ENCODE measurements around the gene RHOT2. TPM values are rescaled to one million over a fixed set of nuclear protein-coding genes. Genes with fewer than 3 reads are reported as not detected.
A peak's percentile ranks its signal among the peaks of the same experiment; 100 is the strongest.

RHOT2 gene
- total RNA-seq, 4 donors from 2014 or later, result 38.8 to 86.9 (median 61.5) TPM

DNA sequence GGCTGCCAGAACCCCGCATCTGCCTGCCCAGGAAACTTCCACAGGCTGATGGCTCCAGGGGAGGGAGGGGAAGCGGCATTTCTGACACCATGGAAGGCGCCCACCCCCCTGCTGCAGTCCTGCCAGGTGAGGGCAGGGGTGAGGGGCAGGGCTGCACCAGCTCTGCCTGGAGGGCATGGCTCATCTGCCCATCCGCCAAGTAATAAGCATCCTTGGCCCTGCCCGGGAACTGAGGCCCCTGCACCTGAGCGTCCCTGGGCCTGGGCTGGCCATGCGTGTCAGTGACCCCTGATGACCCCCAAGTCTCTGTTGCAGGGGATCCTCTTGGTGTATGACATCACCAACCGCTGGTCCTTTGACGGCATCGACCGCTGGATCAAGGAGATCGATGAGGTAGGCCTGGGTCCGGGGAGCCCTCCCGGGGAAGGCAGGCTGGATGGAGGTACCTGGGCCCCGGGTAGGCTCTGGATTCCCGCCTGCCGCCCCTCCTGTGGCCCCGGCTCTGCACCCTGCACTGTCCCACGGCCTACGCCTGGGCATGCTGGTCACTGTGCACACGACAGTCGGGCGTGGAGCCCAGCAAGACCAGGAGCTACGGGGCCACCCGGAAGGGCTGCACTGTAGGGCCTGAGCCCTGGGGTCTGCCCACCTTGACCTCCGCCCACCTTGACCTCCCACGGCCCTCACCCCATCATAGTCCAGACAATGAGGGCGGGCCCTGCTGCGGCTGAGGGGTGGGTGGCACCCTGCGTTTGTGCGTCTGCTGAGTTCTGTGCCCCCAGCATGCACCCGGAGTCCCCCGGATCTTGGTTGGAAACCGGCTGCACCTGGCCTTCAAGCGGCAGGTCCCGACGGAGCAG is 42.6 kb upstream of the RHOT2 start:
- no peak for DNase-seq (ENCODE audit: low spot score)
- no peak for TF ChIP-seq CTCF (IDR thresholded peaks at IDR 0.05)
- no peak for ATAC-seq (ENCODE audit: low FRiP score)

DNA sequence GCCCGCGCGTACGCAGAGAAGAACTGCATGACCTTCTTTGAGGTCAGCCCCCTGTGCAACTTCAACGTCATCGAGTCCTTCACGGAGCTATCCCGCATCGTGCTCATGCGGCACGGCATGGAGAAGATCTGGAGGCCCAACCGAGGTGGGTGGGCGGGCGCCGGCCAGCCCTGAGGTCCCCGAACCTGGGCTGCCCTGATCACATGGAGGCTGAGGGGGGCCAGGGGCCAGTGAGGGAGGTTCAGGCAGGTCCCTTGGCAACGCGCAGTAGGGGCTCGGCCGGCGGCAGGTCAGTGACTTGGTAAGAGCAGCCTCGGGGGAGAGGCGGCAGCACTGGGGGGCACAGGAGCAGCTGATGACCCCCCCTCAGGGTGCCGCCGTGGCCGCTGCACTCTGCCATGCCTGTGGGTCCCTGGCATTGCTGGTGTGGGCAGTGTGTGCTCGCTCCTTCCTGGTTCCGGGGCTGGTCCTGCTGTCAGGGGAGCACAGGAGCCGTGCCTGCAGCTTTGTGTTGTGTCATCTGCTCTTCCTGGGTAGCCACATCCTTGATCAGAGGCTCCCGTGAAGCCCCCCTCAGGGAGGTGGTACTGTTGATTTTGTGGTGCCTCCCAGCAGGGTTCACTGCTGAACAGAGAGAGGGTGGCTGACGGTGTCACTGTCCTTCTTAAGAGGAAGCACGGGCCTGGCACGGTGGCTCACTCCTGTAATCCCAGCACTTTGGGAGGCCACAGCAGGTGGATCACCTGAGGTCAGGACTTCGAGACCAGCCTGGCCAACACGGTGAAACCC is 41.8 kb upstream of the RHOT2 start:
- DNase-seq (ENCODE audit: low spot score), result no peak
- no peak for ATAC-seq (ENCODE audit: low FRiP score)
- TF ChIP-seq CTCF (IDR thresholded peaks at IDR 0.05), result no peak

- ATAC-seq (ENCODE audit: low FRiP score) (peak; percentile 81), DNase-seq (ENCODE audit: low spot score) (peak; percentile 68)
- no peak for TF ChIP-seq CTCF (IDR thresholded peaks at IDR 0.05)
Measured at GRCh38 chr16:626787-627453, 41.0 kb upstream of the RHOT2 start.

GRCh38 chr16:627454-628239 is 40.3 kb upstream of the RHOT2 start:
- DNase-seq (ENCODE audit: low spot score), result peak; percentile 57
- peak; percentile 48 for ATAC-seq (ENCODE audit: low FRiP score)
- no peak for TF ChIP-seq CTCF (IDR thresholded peaks at IDR 0.05)

DNA sequence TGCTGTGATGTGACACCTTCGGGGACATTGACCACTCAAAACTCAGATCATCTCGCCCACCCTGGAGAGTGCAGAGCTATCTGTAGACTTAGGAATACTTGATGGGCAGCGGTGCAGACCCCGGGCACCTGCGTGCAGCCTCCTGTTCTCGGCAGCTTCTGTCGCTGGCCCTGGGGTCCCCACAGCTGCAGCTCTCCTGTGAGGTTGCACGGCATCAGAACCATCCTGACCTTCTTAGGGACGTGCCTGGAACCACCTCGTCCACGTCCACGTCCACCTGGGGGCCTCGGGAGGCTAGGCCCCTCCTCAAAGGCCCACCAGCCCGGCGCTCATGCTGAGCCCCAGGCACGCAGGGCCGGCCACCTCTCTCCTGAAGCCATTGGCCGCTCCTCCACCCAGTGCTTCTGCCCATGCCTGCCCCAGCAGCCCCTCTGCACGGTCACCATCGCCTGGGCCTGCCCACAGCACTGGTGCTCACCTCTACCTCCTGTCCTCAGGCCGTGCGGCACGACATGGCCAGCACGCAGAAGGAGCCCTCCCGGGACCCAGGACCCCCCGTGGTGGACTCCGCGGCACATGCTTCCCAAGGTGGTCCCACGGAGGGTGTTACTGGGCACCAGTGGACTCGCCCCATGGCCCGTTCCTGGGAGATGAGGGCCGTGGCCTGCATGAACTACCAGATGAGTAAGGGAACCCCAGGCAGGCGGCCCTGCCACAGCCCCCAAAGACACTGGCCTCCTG is 39.4 kb upstream of the RHOT2 start:
- ATAC-seq (ENCODE audit: low FRiP score), result no peak
- no peak for DNase-seq (ENCODE audit: low spot score)
- no peak for TF ChIP-seq CTCF (IDR thresholded peaks at IDR 0.05)
